ENCODE results near the gene B3GNT4.
A peak's percentile ranks its signal among the peaks of the same experiment; 100 is the strongest.
"Not testable (repeated sequence)": the region's sequence is repeated elsewhere in the genome, so short reads cannot be mapped to it uniquely, and the experiment has no call there.

The B3GNT4 gene

DNA sequence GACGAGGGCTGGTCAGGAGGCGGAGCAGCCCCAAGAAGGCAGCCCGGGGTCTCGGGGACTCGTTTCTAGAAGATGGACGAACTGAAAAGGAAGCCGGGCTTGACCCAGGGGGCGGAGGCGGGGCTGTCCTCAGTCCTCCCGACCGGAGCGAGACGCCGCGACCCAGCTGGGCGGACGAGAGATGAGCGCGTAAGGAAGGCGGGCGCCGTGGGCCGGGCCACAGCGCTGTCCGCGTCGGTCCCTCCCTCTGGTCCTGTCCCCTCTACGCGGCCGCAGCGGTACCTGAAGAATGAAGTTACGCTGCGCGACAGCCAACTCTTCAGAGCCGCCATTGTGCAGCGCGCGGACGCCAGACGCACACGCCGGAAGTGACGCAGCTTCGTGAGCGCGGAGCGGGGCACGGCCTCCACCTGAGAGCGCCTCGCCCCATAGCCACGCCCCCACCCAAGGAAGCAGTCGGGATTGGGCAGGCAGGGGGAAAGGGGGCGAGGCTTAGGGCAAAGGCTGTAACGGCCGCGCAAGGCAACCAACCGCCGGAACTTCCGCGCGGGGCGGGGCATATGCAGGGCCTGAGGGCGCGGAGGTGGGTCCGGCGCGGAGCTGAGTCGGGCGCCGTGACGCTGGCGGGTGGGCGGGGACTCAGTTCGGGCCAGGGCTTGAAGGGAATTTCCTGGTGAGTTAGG lies 22.3 kb downstream of the B3GNT4 start, which contains the start of gene DIABLO:
Gene DIABLO (minus strand): TSS at position 370 of the 683 bp plus-strand sequence. CDS start 38 bp downstream, at position 332.
- peak; percentile 99 for DNase-seq

DNA sequence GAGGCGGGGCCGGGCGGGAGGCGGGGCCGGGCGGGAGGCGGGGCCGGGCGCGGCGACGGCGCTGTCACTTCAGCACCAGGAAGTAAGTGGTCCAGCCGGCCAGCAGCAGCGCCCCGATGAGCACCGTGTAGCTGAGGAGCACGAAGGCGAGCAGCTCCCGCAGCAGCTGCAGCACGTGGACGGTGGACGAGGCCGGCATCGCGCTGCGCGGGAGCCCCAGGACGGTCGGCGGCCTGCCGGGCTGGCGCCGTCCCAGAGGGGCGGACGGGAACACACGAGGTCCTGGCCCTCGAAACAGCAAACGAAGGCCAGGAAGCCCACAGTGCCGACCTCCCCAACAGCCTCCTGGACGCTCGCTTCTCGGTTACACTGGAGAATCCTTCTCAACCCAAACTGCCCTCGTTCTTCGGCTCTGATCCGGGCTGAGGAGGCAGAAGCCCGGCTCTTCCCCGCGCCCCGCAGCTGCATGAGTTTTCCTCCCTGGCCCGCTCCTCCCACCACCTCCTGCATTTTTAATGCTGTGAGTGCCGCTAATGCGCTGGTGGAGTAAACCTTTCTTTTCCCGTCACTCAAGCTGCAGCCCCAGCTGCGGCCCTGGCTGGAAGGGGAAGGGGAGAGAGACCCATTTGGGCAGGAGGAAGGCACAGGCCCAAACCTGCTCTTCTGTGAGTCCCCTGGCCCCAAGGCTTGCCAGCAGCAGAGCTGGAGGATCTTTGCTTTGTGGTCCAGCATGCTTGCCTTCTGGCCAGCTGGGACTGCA lies 23.0 kb downstream of the B3GNT4 start:
- no peak for DNase-seq

DNA sequence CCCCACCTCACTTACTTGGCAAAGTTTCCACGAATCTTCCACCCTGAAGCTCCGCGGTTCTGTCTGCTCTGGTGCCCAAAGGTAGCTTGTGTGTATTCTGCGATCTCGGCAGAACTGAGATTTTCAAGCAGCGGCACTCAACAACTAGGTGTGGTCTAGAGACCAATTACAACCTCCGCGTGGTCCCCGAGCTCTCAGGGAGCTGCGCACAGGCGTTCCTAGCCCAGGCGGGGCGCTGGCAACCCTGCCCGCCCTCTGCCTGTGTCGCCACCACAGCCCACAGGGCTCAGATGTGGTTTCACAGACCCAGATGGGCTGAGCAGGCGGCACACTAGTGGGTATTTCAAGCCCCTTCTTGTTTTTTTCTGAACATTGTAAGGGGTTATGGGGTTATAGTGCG lies 23.8 kb downstream of the B3GNT4 start:
- DNase-seq, result peak; percentile 39

DNA sequence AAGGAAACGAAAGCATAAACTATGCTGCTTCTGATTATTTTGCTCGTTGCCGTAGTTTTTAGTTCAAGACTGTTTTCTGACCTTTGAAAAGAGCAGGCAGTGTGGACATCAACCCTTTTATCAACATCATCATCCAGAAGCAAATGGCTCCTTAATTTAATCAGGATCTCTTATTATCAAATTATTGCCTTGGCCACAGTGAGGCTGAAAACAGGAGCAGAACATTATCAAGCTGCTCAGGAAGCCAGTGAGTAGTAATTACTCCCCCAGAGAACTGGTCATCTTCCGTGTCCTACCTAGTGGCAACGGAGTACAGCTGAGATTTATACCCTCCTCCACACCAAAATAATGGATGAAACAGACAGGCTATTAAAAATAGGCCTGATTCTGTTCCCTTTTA lies 24.6 kb downstream of the B3GNT4 start:
- DNase-seq, result no peak

DNA sequence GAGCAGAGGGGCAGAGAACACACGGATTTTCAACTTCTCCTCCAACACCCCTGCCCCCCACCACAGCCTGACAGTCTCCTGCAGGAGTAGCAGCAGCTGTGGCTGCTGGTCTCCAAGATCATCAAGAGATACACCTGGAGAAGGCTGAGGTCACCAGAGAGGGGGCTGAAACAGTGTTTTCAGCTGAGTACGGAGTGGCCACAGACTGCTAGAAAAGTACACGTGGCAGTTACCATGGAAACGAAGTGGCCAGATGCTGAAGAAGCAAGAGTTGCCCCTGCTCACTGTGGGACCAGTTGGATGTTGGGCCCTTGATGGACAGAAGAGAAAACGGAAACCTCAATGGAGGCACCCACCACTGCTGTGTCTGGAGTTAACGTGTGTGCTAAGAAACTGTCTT lies 27.3 kb downstream of the B3GNT4 start:
- DNase-seq, result no peak

DNA sequence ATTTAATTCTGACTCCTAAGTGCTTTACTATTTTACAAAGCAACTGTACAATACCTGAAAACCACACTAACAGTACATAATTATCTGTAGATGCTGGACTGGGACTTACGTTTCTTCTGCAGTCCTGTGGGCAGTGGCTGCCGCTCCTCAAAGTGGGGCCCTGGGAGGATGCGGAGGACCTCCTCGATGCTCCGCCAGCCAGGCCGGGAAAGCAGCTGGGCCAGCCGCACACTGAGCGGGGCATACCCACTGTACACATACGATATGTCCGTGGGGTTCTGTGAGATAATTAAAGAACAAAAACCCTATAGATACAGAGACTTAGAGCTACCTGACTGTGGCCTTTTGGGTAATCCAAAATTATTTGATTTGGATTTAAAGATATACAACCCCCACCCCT lies 29.2 kb downstream of the B3GNT4 start:
- DNase-seq, result no peak

DNA sequence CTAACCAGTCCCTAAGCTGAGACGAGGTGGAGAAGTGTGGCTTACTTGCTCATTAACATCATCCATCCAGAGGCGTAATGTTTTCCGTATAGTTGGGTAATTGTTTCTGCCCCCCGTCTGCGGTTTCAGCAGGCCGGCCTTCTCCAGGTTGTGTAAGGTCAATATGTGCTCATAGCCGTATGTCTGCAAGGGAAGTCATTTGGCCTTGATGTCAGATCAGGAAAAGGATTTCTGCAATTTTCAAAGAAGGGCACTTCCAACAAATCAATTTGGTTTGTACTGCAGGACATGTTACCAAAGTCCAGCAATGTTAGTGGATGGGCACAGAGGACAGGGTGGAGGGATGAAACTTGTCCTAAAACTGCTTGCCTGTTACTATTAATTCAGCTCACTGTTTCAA lies 32.2 kb downstream of the B3GNT4 start:
- no peak for DNase-seq

DNA sequence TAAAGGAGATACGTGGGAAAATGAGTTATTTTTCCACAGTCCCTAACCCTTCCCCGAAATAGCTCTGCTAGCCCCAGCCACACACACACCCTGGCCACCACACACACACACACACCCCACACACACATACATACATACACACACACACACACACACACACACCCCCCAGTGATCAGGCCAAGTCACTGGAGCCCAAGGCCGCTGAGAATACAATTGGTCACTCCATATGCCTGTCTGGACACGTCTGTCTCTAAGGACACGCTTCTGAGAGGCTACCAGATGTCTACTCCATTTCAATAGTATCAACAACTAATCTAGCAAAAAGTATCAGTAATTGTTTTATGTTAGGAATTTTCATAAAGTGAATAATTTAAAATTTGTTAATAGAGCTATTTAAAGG lies 35.4 kb downstream of the B3GNT4 start:
- DNase-seq, result no peak

DNA sequence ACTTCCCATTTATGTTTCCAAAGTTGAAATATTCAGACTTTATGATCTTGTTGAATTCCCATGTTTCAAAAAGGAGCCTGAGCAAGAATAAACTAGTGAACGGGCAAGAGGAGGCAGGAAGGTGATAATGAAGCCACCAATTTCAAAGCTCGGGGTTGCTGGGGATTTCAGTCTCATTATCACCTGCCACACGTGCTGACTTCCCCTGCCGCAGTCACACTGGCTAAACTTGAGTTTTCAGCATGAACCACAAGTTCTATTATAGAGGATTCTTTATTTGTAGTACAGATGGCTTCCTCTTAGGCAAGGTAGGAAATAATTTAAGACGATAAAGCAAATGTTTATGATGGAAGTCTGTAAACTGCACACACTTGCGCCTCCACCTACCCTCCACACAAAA lies 40.5 kb downstream of the B3GNT4 start:
- DNase-seq, result no peak

DNA sequence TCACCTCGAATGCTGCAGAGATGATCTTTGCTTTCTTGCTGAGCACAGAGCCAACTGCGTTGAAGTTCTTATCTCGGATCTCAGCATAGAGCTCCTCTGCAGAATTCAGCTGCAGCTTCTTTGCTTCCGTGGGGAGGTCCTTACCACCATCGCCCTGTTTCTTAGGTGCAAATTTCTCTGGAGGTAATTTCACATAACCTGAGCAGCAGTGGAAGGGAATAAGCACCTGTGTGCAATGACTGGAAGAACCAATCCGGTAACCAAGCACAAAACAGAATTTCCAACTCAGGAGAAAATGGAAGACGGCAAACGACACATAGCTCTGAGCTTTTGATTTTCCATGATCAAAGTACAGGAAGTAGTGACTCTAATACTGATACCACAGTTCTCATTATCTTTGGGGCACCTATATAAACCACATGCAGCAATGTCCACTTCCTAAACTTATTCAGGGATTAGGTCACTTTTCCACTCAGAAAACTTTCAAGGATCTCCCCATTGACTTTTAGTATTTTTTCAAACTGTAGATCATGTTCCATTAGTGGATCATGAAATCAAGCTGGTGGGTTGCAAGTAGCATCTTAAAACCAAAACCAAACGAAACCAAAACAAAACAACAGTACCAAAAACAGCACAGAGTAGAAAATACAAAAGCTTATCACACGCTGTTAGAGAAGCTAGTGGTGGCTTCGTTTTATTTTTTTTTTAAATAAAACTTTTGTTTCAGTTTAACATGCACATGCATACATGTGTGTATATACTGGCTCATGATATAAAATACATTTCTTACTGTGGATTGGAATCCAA lies 41.3 kb downstream of the B3GNT4 start:
- DNase-seq, result no peak

DNA sequence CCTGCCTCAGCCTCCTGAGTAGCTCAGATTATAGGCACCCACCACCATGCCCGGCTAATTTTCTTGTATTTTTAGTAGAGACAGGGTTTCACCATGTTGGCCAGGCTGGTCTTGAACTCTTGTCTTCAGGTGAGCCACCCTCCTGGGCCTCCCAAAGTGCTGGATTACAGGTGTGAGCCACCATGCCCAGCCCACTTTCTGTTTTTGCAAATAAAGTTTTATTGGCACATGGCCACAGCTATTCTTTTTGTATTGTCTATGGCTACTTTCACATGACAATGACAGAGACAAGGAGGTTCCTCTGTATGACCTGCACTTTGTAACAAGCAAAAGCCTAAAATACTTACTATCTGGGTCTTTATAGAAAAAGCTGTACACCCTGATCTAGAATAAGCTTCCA lies 42.0 kb downstream of the B3GNT4 start:
- no peak for DNase-seq

DNA sequence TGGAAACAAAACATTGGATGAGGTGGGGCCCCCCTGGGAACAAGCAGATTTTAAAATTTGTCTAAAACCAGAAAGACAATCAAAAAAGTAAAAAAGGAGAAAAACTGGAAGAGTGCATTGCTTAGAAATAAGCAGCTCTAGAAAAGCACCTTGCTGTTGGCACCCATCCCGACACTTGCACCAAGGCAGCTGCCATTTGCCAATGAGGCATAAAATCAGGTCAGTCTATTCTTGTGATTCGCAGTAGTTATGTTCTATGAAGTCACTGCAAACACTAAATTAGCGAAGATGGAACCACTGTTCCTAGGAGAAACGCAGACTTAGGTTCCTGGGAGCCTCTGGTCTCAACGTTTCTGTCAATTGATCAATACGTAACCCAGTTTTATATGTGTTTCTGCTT lies 46.5 kb downstream of the B3GNT4 start:
- DNase-seq, result no peak

DNA sequence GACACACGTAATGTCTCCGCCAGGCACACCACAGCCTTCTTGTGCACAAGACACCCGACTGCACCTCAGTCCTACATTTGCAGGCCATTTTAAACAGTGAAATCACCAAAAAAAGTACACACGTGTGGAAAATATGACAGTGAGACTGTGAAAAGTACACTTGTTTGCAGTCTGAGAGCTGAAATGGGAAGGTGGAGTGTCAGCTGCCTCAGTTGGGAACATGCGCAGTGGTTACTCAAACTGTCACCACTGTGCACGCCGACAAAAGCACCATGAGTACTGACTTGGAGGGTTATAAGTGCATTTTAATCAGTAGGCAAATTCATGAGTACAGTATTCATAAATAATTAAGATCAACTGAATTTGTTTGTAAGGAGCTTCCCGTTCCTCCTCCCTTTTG lies 47.0 kb downstream of the B3GNT4 start:
- no peak for DNase-seq

DNA sequence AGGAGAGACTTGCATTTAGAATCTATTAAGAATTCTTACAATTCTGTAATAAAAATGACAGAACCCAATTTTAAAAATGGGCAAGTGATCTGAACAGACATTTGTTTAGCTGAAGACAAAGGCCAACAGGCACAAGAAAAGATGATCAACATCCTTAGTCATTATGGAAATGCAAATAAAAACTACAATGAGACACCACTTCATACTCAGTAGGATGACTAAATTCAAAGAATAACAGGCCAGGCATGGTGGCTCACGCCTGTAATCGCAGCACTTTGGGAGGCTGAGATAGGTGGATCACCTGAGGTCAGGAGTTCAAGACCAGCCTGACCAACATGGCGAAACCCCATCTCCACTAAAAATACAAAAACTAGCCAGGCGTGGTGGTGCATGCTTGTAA lies 55.0 kb downstream of the B3GNT4 start:
- DNase-seq, result not testable (repeated sequence)

Data from effector CD8-positive, alpha-beta T cell (primary cell).